K562 (cell line): ENCODE data around the gene LPCAT3. TPM values are rescaled to one million over a fixed set of nuclear protein-coding genes. Genes with fewer than 3 reads are reported as not detected.

Experiments used
- CBX2 ChIP-seq: fragments of 200-600 bp; sonication (generic); IDR thresholded peaks from one replicate; pipeline ENCODE4 v1.6.1; 2012; ENCODE audit warnings: mild to moderate bottlenecking, low read length, inconsistent platforms; ENCODE audit not compliant: insufficient read depth, poor library complexity, severe bottlenecking
- CEBPG ChIP-seq, 3 experiments: fragments of 200-800 bp in 1 of 3; sonication (Bioruptor generic) in 1 of 3; sonication (generic) in 1 of 3; formaldehyde crosslinking in 1 of 3; IDR thresholded peaks in 2 of 3; conservative IDR thresholded peaks in 1 of 3; 2 replicates each; pipeline versions ENCODE4 v1.6.1 to v1.8.0; 2016 to 2022; ENCODE audit warnings: missing compliant biosample characterization in 2 of 3, missing genetic modification characterization in 2 of 3, mild to moderate bottlenecking in 1 of 3, missing genetic modification reagents in 1 of 3
- CXXC5 ChIP-seq: fragments of 250-450 bp; sonication (Bioruptor Pico); IDR thresholded peaks from 2 replicates; pipeline ENCODE4 v1.8.0; 2022; ENCODE audit warnings: inconsistent platforms, mild to moderate bottlenecking, moderate library complexity
- FOXK1 ChIP-seq: sonication (generic); formaldehyde crosslinking; IDR thresholded peaks from 2 replicates; pipeline ENCODE4 v1.8.0; 2022; ENCODE audit warnings: missing genetic modification reagents, mild to moderate bottlenecking, borderline replicate concordance
- HMG20A ChIP-seq: fragments of 450-650 bp; formaldehyde crosslinking; conservative IDR thresholded peaks from 2 replicates; pipeline ENCODE4 v1.4.0; 2020; ENCODE audit warnings: mild to moderate bottlenecking, mixed read lengths
- HMGN3 ChIP-seq: IDR thresholded peaks from 2 replicates; pipeline ENCODE4 v1.6.1; 2011; ENCODE audit warnings: borderline replicate concordance, low read depth, mild to moderate bottlenecking, mixed read lengths, low read length; ENCODE audit not compliant: insufficient read length; ENCODE audit errors: extremely low read depth
- LARP7 ChIP-seq: fragments of 450-650 bp; IDR thresholded peaks from 2 replicates; pipeline ENCODE4 v1.6.1; 2016
- PYGO2 ChIP-seq: fragments of 450-650 bp; IDR thresholded peaks from 2 replicates; pipeline ENCODE4 v1.6.1; 2016; ENCODE audit warnings: mild to moderate bottlenecking, missing genetic modification characterization, moderate library complexity, missing compliant biosample characterization
- SMAD1 ChIP-seq: fragments of 150-350 bp; IDR thresholded peaks from 2 replicates; pipeline ENCODE4 v1.6.1; 2014; ENCODE audit warnings: low read length, low read depth; ENCODE audit not compliant: partially characterized antibody
- SMC3 ChIP-seq: conservative IDR thresholded peaks from 2 replicates; pipeline ENCODE4 v1.6.1; 2011; ENCODE audit warnings: low read depth, low read length, improper control_type of control experiment; ENCODE audit not compliant: insufficient read depth
- ZFP30 ChIP-seq: fragments of 250-450 bp; sonication (Bioruptor Pico); IDR thresholded peaks from 2 replicates; pipeline ENCODE4 v1.8.0; 2022; ENCODE audit warnings: moderate library complexity, mild to moderate bottlenecking, inconsistent platforms, borderline replicate concordance
- ZNF41 ChIP-seq: fragments of 250-450 bp; sonication (Bioruptor Pico); conservative IDR thresholded peaks from 2 replicates; pipeline ENCODE4 v1.4.0; 2020; ENCODE audit warnings: mild to moderate bottlenecking
- ZNF444 ChIP-seq: fragments of 250-450 bp; sonication (Bioruptor Pico); IDR thresholded peaks from 2 replicates; pipeline ENCODE4 v1.4.0; 2020; ENCODE audit warnings: mild to moderate bottlenecking, moderate library complexity
- ZNF583 ChIP-seq: fragments of 250-450 bp; sonication (Bioruptor Pico); IDR thresholded peaks from 2 replicates; pipeline ENCODE4 v1.4.0; 2020
- polyA plus RNA-seq, 8 experiments: library from polyadenylated mRNA; depleted of rRNA in 4 of 8; stranded (reverse) in 5 of 8; unstranded in 3 of 8; fragments of >200 nt; fragmentation: Nextera tagmentation in 2 of 8; fragmentation: Illumina TruSeq in 1 of 8; extraction: Ambion mirVana in 2 of 8; extraction: Trizol in 1 of 8; gene quantifications; 2 replicates each; pipeline versions ENCODE4 v1.2.1 to v1.2.3, GENCODE V29; 2011 to 2014; ENCODE audit warnings: inconsistent platforms in 1 of 8, missing spikeins in 1 of 8
- total RNA-seq, 7 experiments: library from RNA; depleted of rRNA in 6 of 7; stranded (reverse); fragments of >200 nt in 6 of 7; fragmentation: Illumina TruSeq in 2 of 7; extraction: Trizol in 2 of 7; gene quantifications; 2 replicates each; pipeline versions ENCODE4 v1.2.1 to v1.2.3, GENCODE V29; 2011 to 2021; ENCODE audit warnings: low replicate concordance in 1 of 7
- TF ChIP-seq, protein P1 (sequence below): fragments of 250-450 bp; sonication (Bioruptor Pico); IDR thresholded peaks from 2 replicates; pipeline ENCODE4 v1.9.0; 2021; ENCODE audit warnings: mild to moderate bottlenecking, inconsistent platforms
- TF ChIP-seq, protein P2 (sequence below): fragments of 450-650 bp; IDR thresholded peaks from 2 replicates; pipeline ENCODE4 v1.6.1; 2017; ENCODE audit warnings: antibody characterized with exemption, mild to moderate bottlenecking
- TF ChIP-seq, protein P3 (sequence below), 2 experiments: IDR thresholded peaks in 1 of 2; conservative IDR thresholded peaks in 1 of 2; 2 replicates each; pipeline ENCODE4 v1.6.1; 2016; ENCODE audit warnings: low read depth in 2 of 2, mild to moderate bottlenecking in 1 of 2, missing compliant biosample characterization in 1 of 2, missing genetic modification characterization in 1 of 2, moderate library complexity in 1 of 2

The LPCAT3 gene
- total and polyA plus RNA-seq, 9 of the 15 experiments (the other 6 are each of a cell fraction or from before 2014, with no cell fraction given) = 4.9 to 52.5 (median 25.3) TPM

DNA sequence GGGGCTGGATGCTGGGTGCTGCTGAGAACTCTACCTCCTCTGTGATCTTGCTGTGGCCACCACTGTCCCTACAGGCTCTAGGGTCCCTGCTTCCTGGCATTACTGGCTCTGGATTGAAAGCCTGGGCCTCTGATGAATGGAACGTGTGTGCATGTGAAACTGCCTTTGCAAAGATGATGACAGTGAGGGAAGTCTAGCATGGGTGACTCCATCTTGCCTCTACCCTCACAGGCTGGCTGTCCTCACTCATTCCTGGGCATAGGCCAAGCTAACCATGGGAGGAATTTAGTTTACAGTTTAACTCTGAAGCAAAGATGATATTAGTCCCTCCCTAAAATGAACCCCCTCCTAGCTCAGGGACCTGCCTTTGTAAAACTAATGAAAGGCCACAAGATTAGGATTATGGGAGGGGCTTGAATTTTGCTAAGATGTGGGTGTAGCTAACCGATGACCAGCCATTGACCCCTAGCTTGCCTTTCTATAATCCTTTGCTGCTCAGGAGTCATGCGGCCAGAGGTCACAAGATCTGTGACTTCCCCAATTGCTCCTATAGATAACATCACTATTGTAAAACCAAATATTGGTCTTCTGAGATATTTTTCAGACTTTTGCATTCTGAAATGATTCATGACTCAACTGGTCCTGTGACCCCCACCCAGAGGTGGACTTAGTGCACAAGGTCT, 40.0 kb upstream of the LPCAT3 start (continued):
- TF ChIP-seq CBX2 = no peak
- no peak for TF ChIP-seq ZFP30 (CRISPR knock-in tag)
- no peak for TF ChIP-seq SMC3
- TF ChIP-seq, protein P1, sequence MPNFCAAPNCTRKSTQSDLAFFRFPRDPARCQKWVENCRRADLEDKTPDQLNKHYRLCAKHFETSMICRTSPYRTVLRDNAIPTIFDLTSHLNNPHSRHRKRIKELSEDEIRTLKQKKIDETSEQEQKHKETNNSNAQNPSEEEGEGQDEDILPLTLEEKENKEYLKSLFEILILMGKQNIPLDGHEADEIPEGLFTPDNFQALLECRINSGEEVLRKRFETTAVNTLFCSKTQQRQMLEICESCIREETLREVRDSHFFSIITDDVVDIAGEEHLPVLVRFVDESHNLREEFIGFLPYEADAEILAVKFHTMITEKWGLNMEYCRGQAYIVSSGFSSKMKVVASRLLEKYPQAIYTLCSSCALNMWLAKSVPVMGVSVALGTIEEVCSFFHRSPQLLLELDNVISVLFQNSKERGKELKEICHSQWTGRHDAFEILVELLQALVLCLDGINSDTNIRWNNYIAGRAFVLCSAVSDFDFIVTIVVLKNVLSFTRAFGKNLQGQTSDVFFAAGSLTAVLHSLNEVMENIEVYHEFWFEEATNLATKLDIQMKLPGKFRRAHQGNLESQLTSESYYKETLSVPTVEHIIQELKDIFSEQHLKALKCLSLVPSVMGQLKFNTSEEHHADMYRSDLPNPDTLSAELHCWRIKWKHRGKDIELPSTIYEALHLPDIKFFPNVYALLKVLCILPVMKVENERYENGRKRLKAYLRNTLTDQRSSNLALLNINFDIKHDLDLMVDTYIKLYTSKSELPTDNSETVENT (CRISPR knock-in tag) = no peak
- TF ChIP-seq CXXC5 (CRISPR knock-in tag) = peak; percentile 64
- no peak for TF ChIP-seq HMGN3
- TF ChIP-seq ZNF41 = peak; percentile 86
- peak; percentile 93 for TF ChIP-seq PYGO2
- no peak for TF ChIP-seq FOXK1 (CRISPR knock-in tag)
- TF ChIP-seq, protein P2, sequence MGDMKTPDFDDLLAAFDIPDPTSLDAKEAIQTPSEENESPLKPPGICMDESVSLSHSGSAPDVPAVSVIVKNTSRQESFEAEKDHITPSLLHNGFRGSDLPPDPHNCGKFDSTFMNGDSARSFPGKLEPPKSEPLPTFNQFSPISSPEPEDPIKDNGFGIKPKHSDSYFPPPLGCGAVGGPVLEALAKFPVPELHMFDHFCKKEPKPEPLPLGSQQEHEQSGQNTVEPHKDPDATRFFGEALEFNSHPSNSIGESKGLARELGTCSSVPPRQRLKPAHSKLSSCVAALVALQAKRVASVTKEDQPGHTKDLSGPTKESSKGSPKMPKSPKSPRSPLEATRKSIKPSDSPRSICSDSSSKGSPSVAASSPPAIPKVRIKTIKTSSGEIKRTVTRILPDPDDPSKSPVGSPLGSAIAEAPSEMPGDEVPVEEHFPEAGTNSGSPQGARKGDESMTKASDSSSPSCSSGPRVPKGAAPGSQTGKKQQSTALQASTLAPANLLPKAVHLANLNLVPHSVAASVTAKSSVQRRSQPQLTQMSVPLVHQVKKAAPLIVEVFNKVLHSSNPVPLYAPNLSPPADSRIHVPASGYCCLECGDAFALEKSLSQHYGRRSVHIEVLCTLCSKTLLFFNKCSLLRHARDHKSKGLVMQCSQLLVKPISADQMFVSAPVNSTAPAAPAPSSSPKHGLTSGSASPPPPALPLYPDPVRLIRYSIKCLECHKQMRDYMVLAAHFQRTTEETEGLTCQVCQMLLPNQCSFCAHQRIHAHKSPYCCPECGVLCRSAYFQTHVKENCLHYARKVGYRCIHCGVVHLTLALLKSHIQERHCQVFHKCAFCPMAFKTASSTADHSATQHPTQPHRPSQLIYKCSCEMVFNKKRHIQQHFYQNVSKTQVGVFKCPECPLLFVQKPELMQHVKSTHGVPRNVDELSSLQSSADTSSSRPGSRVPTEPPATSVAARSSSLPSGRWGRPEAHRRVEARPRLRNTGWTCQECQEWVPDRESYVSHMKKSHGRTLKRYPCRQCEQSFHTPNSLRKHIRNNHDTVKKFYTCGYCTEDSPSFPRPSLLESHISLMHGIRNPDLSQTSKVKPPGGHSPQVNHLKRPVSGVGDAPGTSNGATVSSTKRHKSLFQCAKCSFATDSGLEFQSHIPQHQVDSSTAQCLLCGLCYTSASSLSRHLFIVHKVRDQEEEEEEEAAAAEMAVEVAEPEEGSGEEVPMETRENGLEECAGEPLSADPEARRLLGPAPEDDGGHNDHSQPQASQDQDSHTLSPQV = peak; percentile 91
- TF ChIP-seq LARP7 = no peak
- TF ChIP-seq SMAD1 = no peak
- TF ChIP-seq CEBPG (CRISPR knock-in tag; IDR thresholded peaks at IDR 0.05) = no peak
- no peak for TF ChIP-seq CEBPG (tag; conservative IDR thresholded peaks at IDR 0.05 in 1 of 2, IDR thresholded peaks at IDR 0.05 in 1 of 2)
- TF ChIP-seq, protein P3, sequence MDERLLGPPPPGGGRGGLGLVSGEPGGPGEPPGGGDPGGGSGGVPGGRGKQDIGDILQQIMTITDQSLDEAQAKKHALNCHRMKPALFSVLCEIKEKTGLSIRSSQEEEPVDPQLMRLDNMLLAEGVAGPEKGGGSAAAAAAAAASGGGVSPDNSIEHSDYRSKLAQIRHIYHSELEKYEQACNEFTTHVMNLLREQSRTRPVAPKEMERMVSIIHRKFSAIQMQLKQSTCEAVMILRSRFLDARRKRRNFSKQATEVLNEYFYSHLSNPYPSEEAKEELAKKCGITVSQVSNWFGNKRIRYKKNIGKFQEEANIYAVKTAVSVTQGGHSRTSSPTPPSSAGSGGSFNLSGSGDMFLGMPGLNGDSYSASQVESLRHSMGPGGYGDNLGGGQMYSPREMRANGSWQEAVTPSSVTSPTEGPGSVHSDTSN (CRISPR knock-in tag; IDR thresholded peaks at IDR 0.05; ENCODE audit: low read depth) = no peak
- TF ChIP-seq, protein P3 (tag; conservative IDR thresholded peaks at IDR 0.05; ENCODE audit: low read depth) = peak; percentile 28; the same call in 1 of the 2 replicates
- peak; percentile 97 for TF ChIP-seq ZNF583 (CRISPR knock-in tag)
- no peak for TF ChIP-seq ZNF444 (CRISPR knock-in tag)
- no peak for TF ChIP-seq HMG20A (CRISPR knock-in tag)
